Mesendoderm (in vitro differentiated cells): ENCODE measurements around the gene AGBL4.

ENCODE experiments used
- DNase-seq: peaks from one replicate; pipeline ENCODE4 v3.0.0; 2013
- H2AK5ac ChIP-seq: 2 replicates; pipeline ENCODE4 v1.6.1; 2013; ENCODE audit warnings: low read length, inconsistent platforms
- H2BK120ac ChIP-seq: 2 replicates; pipeline ENCODE4 v1.6.1; 2013; ENCODE audit warnings: low read depth, mild to moderate bottlenecking, low read length, moderate library complexity, mixed read lengths
- H2BK15ac ChIP-seq: replicated peaks from 2 replicates; pipeline ENCODE4 v1.6.1; 2013; ENCODE audit warnings: low read depth, mild to moderate bottlenecking, moderate library complexity
- H2BK5ac ChIP-seq: 2 replicates; pipeline ENCODE4 v1.6.1; 2013; ENCODE audit warnings: low read length, inconsistent platforms
- H3K18ac ChIP-seq: 2 replicates; pipeline ENCODE4 v1.6.1; 2013; ENCODE audit warnings: mild to moderate bottlenecking, low read length, mixed read lengths
- H3K23ac ChIP-seq: one replicate; pipeline ENCODE4 v1.6.1; 2013; ENCODE audit warnings: low read length
- H3K27ac ChIP-seq: 2 replicates; pipeline ENCODE4 v1.5.1; 2013; ENCODE audit warnings: low read depth, mild to moderate bottlenecking, inconsistent platforms, low read length, moderate library complexity
- H3K27me3 ChIP-seq: 2 replicates; pipeline ENCODE4 v1.6.1; 2013; ENCODE audit warnings: low read length, control low read depth, mild to moderate bottlenecking, inconsistent platforms; ENCODE audit not compliant: insufficient read depth, poor library complexity
- H3K36me3 ChIP-seq: 2 replicates; pipeline ENCODE4 v1.6.1; 2013; ENCODE audit warnings: low read length, inconsistent platforms; ENCODE audit not compliant: control insufficient read depth, insufficient read depth
- H3K4ac ChIP-seq: one replicate; pipeline ENCODE4 v1.6.1; 2013; ENCODE audit warnings: low read depth, mild to moderate bottlenecking, low read length, moderate library complexity
- H3K4me1 ChIP-seq: 2 replicates; pipeline ENCODE4 v1.6.1; 2013; ENCODE audit warnings: low read depth, low read length, inconsistent platforms; ENCODE audit not compliant: control insufficient read depth
- H3K4me2 ChIP-seq: 2 replicates; pipeline ENCODE4 v1.6.1; 2013; ENCODE audit warnings: low read length
- H3K4me3 ChIP-seq: 2 replicates; pipeline ENCODE4 v1.5.1; 2013; ENCODE audit warnings: mild to moderate bottlenecking, low read length
- H3K56ac ChIP-seq: one replicate; pipeline ENCODE4 v1.6.1; 2013; ENCODE audit warnings: low read length
- H3K79me1 ChIP-seq: 2 replicates; pipeline ENCODE4 v1.6.1; 2013; ENCODE audit warnings: low read length, inconsistent platforms
- H3K79me2 ChIP-seq: 2 replicates; pipeline ENCODE4 v1.6.1; 2013; ENCODE audit warnings: mild to moderate bottlenecking, low read length; ENCODE audit not compliant: control insufficient read depth, insufficient read depth
- H3K9ac ChIP-seq: 2 replicates; pipeline ENCODE4 v1.6.1; 2013; ENCODE audit warnings: low read length, inconsistent platforms
- H4K5ac ChIP-seq: one replicate; pipeline ENCODE4 v1.6.1; 2013; ENCODE audit warnings: low read length
- H4K8ac ChIP-seq: one replicate; pipeline ENCODE4 v1.6.1; 2013; ENCODE audit warnings: low read depth, mild to moderate bottlenecking, control low read depth, low read length, moderate library complexity
- WGBS: extraction: QIAGEN DNeasy Blood & Tissue Kit; methylation state at CpG from one replicate; pipeline ENCODE4 v1.1.7; 2013; ENCODE audit warnings: low lambda C conversion rate, missing lambda C conversion rate; ENCODE audit not compliant: insufficient coverage; ENCODE audit errors: extremely low coverage; 5-methylcytosine and 5-hydroxymethylcytosine counted together

AGBL4 gene

DNA sequence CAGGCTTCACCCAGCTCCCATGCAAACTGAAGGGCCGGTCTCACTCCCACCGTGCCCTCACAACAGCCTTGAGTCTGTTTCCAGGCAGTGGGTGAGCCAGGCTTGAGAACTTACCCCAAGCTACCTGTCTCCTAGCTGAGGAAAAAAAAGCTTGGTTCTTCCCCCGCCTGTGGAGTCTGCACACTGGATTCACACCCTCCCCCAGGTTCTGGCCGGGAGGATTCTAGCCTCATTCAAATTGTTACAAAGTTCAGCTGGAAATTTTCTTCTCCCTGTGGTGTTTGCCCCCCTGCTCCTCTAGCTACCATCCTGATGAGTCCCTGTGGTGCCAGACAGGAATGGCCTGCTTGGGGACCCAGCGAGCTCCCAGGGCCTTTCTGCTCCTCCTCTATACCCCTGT lies 471.7 kb downstream of the AGBL4 start:
- no peak overlapping the region for H2BK15ac ChIP-seq
- H3K56ac ChIP-seq, result no peak overlapping the region
- no CpG with 5 or more reads among the region's 5 CpGs for WGBS
- H3K4ac ChIP-seq, result no peak overlapping the region
- H4K5ac ChIP-seq, result no peak overlapping the region
- no peak overlapping the region for H2AK5ac ChIP-seq
- no peaks in the 10 kb centered on the region for H3K79me1 ChIP-seq
- no peak overlapping the region for H3K4me3 ChIP-seq
- H3K27me3 ChIP-seq, result no peaks in the 10 kb centered on the region
- no peak overlapping the region for H4K8ac ChIP-seq
- H2BK5ac ChIP-seq, result no peak overlapping the region
- DNase-seq, result no peak
- H3K4me1 ChIP-seq, result no peaks in the 10 kb centered on the region
- no peak overlapping the region for H3K9ac ChIP-seq
- no peak overlapping the region for H3K23ac ChIP-seq
- no peak overlapping the region for H3K18ac ChIP-seq
- no peak overlapping the region for H3K27ac ChIP-seq
- H2BK120ac ChIP-seq, result no peak overlapping the region
- H3K4me2 ChIP-seq, result no peak overlapping the region
- no peaks in the 10 kb centered on the region for H3K36me3 ChIP-seq
- H3K79me2 ChIP-seq, result no peaks in the 10 kb centered on the region

DNA sequence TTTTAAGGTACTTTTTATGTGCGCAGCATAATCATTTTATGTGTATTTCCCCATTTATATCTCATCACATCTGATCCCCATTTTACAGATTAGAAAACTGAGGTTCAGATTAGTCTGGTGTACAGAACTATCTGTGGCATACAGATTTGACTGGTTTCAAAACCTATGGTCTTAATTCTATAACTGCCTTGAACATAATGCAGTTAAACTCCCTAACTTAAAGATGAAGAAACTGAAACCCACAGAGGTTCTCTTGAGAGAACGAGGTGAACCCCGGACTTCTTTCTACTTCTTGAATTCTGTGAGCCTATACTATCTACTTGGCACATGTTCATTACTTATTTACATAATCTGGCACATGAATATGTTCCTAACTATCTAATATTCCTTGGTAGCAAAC lies 479.1 kb downstream of the AGBL4 start:
- Histone ChIP-seq H4K5ac (no peak overlapping the region), H3K4me3 (no peak overlapping the region), H3K18ac (no peak overlapping the region), H3K4me2 (no peak overlapping the region), H3K9ac (no peak overlapping the region), H2BK15ac (no peak overlapping the region), H3K23ac (no peak overlapping the region), H3K56ac (no peak overlapping the region), H3K4me1 (no peaks in the 10 kb centered on the region), H3K27me3 (no peaks in the 10 kb centered on the region), H3K36me3 (no peaks in the 10 kb centered on the region), H2BK5ac (no peak overlapping the region), H3K4ac (no peak overlapping the region), H3K27ac (no peak overlapping the region), H4K8ac (no peak overlapping the region), H2BK120ac (no peak overlapping the region), H3K79me2 (no peaks in the 10 kb centered on the region), H2AK5ac (no peak overlapping the region), H3K79me1 (no peaks in the 10 kb centered on the region)
- no CpG with 5 or more reads among the region's 3 CpGs for WGBS
- DNase-seq, result no peak

DNA sequence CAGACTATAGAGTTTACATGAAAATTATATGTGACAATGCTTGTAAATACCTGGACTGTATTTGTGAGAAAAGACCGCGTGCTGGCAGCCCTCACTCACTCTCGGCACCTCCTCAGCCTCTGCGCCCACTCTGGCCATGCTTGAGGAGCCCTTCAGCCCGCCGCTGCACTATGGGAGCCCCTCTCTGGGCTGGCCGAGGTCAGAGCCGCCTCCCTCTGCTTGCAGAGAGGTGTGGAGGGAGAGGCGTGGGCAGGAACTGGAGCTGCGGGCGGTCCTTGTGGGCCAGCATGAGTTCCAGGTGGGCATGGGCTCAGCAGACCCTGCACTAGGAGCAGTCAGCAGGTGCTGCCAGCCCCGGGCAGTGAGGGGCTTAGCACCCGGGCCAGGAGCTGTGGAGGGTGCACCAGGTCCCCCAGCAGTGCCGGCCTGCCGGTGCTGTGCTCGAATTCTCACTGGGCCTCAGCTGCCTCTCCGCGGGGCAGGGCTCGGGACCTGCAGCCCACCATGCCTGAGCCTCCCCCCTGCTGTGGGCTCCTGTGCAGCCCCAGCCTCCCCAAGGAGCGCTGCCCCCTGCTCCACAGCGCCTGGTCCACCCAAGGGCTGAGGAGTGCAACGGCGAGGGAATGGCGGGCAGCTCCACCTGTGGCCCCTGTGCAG lies 482.5 kb downstream of the AGBL4 start:
- no peak for DNase-seq

DNA sequence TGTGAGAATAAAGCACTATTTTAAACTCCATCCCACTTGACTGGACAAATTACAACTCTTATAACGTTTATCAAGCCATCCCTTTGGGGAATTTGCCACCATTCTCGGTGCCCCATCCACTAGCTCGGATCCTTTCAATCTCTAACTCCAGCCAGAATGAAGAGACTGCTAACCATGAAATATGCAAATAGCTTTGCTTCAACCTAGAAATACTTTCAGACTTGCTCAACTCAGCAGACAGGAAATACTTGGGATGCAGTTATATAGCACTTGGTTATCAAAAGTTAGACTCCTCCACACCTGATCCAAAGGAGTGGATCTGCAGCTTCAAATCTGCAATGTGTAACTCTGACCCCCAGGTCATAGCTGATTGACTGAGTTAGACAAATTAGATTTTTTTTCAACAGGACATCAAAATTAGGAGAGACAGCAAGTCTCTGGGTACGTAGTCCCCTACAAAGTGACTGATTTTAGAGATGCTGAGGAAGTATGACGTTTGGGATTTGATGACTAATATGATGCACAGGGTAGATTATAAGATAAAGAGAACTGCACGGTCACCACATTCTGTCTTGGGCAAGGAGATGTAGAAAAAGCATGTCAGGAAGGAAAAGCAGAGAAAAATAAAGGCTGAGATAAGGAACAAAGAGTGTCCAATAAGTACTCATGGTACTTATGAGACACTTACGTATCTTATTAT lies 496.0 kb downstream of the AGBL4 start:
- H4K5ac ChIP-seq, result no peak overlapping the region
- no CpG with 5 or more reads among the region's 7 CpGs for WGBS
- no peak overlapping the region for H3K4me3 ChIP-seq
- H3K18ac ChIP-seq, result no peak overlapping the region
- no peaks in the 10 kb centered on the region for H3K79me2 ChIP-seq
- H3K23ac ChIP-seq, result no peak overlapping the region
- no peak overlapping the region for H2AK5ac ChIP-seq
- no peaks in the 10 kb centered on the region for H3K27me3 ChIP-seq
- no peak overlapping the region for H2BK15ac ChIP-seq
- no peak overlapping the region for H4K8ac ChIP-seq
- H3K4me2 ChIP-seq, result no peak overlapping the region
- DNase-seq, result no peak
- H3K36me3 ChIP-seq, result no peaks in the 10 kb centered on the region
- H3K79me1 ChIP-seq, result no peaks in the 10 kb centered on the region
- no peaks in the 10 kb centered on the region for H3K4me1 ChIP-seq
- H3K4ac ChIP-seq, result no peak overlapping the region
- H3K27ac ChIP-seq, result no peak overlapping the region
- H2BK5ac ChIP-seq, result no peak overlapping the region
- no peak overlapping the region for H2BK120ac ChIP-seq
- H3K56ac ChIP-seq, result no peak overlapping the region
- H3K9ac ChIP-seq, result no peak overlapping the region

More for the DNA sequence above, 482.5 kb downstream of the AGBL4 start:
- H3K27me3 ChIP-seq, result no peaks in the 10 kb centered on the region
- no peak overlapping the region for H2BK15ac ChIP-seq
- H3K79me2 ChIP-seq, result no peaks in the 10 kb centered on the region
- H3K56ac ChIP-seq, result no peak overlapping the region
- H3K18ac ChIP-seq, result no peak overlapping the region
- H2BK120ac ChIP-seq, result no peak overlapping the region
- no peak overlapping the region for H3K4me2 ChIP-seq
- H3K4me3 ChIP-seq, result no peak overlapping the region
- no peak overlapping the region for H3K9ac ChIP-seq
- H4K5ac ChIP-seq, result no peak overlapping the region
- no peaks in the 10 kb centered on the region for H3K79me1 ChIP-seq
- no peaks in the 10 kb centered on the region for H3K4me1 ChIP-seq
- no peak overlapping the region for H3K27ac ChIP-seq
- H2BK5ac ChIP-seq, result no peak overlapping the region
- H2AK5ac ChIP-seq, result no peak overlapping the region
- no peaks in the 10 kb centered on the region for H3K36me3 ChIP-seq
- H3K23ac ChIP-seq, result no peak overlapping the region
- WGBS, result no CpG with 5 or more reads among the region's 24 CpGs
- no peak overlapping the region for H3K4ac ChIP-seq
- no peak overlapping the region for H4K8ac ChIP-seq

DNA sequence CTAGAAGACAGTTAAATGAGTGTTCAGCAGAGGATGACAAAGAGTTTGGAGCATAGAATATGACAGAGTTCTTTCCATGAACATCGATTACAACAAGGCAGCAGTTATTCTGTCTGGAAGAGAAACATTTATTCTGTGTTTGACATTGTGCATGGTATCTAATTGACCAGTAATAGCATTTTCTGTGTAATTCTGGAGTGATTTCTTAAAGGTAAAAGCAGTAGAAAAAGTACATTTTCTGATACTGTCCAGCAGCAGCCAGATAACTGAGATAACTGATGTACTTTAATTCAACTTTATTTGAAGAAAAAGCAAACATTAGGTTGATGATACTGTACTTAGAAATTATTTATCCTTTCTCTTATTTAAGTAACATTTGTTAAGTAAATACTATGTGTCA lies 497.1 kb downstream of the AGBL4 start:
- Histone ChIP-seq H3K79me1 (no peaks in the 10 kb centered on the region), H3K4me3 (no peak overlapping the region), H2AK5ac (no peak overlapping the region), H3K18ac (no peak overlapping the region), H3K4ac (no peak overlapping the region), H3K9ac (no peak overlapping the region), H4K8ac (no peak overlapping the region), H3K4me2 (no peak overlapping the region), H3K36me3 (no peaks in the 10 kb centered on the region), H3K27me3 (no peaks in the 10 kb centered on the region), H3K56ac (no peak overlapping the region), H3K79me2 (no peaks in the 10 kb centered on the region), H3K27ac (no peak overlapping the region), H2BK120ac (no peak overlapping the region), H4K5ac (no peak overlapping the region), H2BK15ac (no peak overlapping the region), H3K23ac (no peak overlapping the region), H3K4me1 (no peaks in the 10 kb centered on the region), H2BK5ac (no peak overlapping the region)
- DNase-seq, result no peak
- WGBS, result no CpG with 5 or more reads among the region's 1 CpG

DNA sequence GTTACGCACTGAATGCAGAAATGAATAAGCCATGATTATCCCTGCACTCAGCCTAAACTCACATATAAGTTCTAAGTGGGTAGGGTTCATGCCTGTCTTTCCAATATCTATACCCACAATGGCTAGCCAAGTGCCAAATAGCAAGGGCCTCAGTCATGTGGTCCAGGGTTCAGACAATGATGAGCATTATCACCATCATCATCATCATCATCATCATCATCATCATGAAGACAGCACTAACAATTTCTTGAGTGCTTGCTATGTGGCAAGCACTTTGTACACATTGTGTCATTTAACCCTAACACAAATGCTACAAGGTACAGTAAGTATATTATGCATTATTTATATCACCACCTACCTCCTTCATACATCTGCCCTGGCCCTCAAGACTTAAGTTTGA lies 500.0 kb downstream of the AGBL4 start:
- no peak for DNase-seq
- Histone ChIP-seq H3K36me3 (no peaks in the 10 kb centered on the region), H3K27ac (no peak overlapping the region), H3K4me1 (no peaks in the 10 kb centered on the region), H2BK120ac (no peak overlapping the region), H3K4me2 (no peak overlapping the region), H3K9ac (no peak overlapping the region), H3K56ac (no peak overlapping the region), H4K5ac (no peak overlapping the region), H4K8ac (no peak overlapping the region), H3K4me3 (no peak overlapping the region), H2BK15ac (no peak overlapping the region), H2AK5ac (no peak overlapping the region), H3K18ac (no peak overlapping the region), H3K23ac (no peak overlapping the region), H3K4ac (no peak overlapping the region), H3K27me3 (no peaks in the 10 kb centered on the region), H3K79me2 (no peaks in the 10 kb centered on the region), H2BK5ac (no peak overlapping the region), H3K79me1 (no peaks in the 10 kb centered on the region)
- no CpG with 5 or more reads among the region's 1 CpG for WGBS
